Nephron progenitor cell (in vitro differentiated cells): ENCODE data around the gene ENTHD1.

ENCODE experiments used
- DNase-seq: peaks from one replicate; pipeline ENCODE4 v3.0.0; 2021
- H3K27ac Mint-ChIP-seq: 2 replicates; pipeline ENCODE4 v1.8.0; 2021; ENCODE audit warnings: mild to moderate bottlenecking, moderate library complexity, mixed read lengths
- H3K27me3 Mint-ChIP-seq: 2 replicates; pipeline ENCODE4 v1.8.0; 2021; ENCODE audit warnings: mild to moderate bottlenecking, low read depth, mixed read lengths; ENCODE audit not compliant: poor library complexity
- H3K36me3 Mint-ChIP-seq: 2 replicates; pipeline ENCODE4 v1.8.0; 2021; ENCODE audit warnings: low read depth, mixed read lengths
- H3K4me1 Mint-ChIP-seq: 2 replicates; pipeline ENCODE4 v1.8.0; 2021; ENCODE audit warnings: mixed read lengths
- H3K4me3 Mint-ChIP-seq: 2 replicates; pipeline ENCODE4 v1.8.0; 2021; ENCODE audit warnings: mild to moderate bottlenecking, moderate library complexity, mixed read lengths
- H3K9me3 Mint-ChIP-seq: 2 replicates; pipeline ENCODE4 v1.8.0; 2021; ENCODE audit warnings: mild to moderate bottlenecking, moderate library complexity, mixed read lengths
- CTCF ChIP-seq: fragments of 200-600 bp; sonication (generic); IDR thresholded peaks from 2 replicates; pipeline ENCODE4 v1.5.0; 2021; ENCODE audit warnings: antibody characterized with exemption

Gene ENTHD1

DNA sequence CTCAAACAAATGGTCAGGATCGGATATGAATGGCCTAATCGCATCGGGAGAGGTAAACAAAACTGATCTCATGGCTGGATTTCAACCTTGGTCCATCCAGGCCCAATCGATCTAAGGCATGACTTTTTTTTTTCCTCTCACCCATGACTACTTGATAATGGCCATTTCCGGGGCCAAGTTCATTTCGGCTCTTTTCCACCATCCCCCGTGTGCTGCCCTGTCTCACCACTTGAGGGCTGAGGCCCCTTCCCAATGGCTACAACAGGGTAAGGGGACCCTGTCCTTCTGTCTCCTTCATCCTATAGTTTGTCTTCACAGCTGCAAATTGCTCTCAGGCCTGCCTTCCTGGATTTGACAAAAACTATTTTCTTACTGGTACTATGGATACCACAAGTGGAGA lies 34.0 kb upstream of the ENTHD1 start:
- DNase-seq = no peak
- Mint-ChIP-seq H3K4me1 (peaks cover 15% of the 10 kb centered on the region), H3K9me3 (no peaks in the 10 kb centered on the region), H3K4me3 (no peak overlapping the region), H3K27me3 (peaks cover 20% of the 10 kb centered on the region), H3K27ac (no peak overlapping the region), H3K36me3 (no peaks in the 10 kb centered on the region)
- peak; percentile 35 for TF ChIP-seq CTCF

DNA sequence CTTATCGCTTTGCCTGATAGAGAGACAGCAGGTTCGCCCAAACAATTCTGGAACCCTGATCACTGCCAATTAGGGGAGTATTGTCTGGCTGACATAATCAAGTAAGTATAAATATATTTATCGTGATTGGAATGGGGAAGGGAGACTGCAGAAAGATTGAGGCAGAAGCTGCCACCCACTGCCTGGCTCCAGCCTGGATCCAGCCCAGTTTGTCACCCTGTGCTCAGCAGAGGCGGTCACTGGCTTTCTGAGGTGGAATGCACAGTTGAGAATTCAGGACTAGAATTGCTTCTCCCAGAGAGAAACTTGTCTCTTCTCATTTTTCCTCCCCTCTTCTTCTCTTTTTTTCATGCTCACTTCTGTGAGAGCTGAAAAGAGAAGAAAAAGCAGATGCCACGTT lies 33.2 kb upstream of the ENTHD1 start:
- no peak for TF ChIP-seq CTCF
- H3K4me1 Mint-ChIP-seq = peaks cover 23% of the 10 kb centered on the region

DNA sequence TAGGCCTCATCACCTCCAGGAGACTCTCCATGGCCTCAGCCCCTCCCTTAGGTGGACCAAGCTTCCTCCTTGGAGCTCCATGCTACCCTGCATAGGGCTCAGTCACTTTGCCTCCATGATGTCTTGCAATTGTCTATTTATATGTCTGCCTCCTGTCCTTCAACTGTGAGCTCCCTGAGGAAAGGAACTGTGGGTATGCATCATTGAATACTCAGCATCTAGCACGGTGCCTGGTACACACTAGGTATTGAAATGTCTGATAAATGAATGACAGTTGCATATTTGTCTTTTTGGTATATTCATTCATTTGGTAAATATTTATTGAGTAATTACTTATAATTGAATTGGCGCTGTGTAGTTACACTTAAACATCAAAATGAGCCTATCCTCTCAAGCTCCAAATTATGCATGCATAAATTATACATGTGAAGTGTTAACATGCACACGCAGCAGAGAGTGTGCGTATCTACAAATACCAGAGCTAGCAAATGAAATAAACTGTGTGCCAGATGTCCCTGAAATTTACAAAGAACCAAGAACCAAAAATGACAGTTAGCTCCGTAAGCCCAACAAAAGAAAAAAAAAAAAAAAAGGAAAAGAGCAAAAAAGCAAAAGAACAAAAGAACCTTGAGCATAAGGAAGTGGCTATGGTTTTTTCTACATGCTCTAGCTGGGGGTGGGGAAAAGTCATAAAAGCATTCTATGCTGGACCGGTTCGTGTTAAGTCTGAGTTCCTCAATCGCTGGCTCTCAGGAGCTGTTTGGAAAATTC lies 32.5 kb upstream of the ENTHD1 start:
- no peaks in the 10 kb centered on the region for H3K36me3 Mint-ChIP-seq
- peaks cover 23% of the 10 kb centered on the region for H3K4me1 Mint-ChIP-seq
- TF ChIP-seq CTCF = no peak
- peaks cover 17% of the 10 kb centered on the region for H3K27me3 Mint-ChIP-seq
- H3K4me3 Mint-ChIP-seq = no peak overlapping the region
- no peak for DNase-seq
- H3K27ac Mint-ChIP-seq = no peak overlapping the region
- no peaks in the 10 kb centered on the region for H3K9me3 Mint-ChIP-seq

More for the DNA sequence above, 33.2 kb upstream of the ENTHD1 start:
- Mint-ChIP-seq H3K27ac (no peak overlapping the region), H3K36me3 (no peaks in the 10 kb centered on the region), H3K9me3 (no peaks in the 10 kb centered on the region), H3K27me3 (peaks cover 17% of the 10 kb centered on the region), H3K4me3 (no peak overlapping the region)
- no peak for DNase-seq

DNA sequence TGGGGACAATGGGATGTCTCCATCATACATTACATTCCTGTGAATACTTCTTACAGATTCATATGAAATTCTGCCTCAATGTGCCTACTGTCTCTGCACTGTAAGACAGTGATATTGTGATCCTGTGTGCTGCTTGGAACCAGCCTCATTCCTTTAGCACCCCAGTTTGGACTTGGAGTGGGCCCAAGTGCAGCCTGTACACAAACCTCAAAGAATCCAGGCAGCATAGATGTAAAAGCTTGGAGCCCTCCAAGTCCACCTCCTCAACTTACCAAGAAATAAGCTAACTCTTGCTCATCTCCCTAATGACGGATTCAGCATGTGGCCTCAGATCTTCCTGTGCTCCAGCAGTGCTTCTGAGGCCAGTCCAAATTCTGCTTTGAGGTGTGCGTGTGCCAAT lies 31.7 kb upstream of the ENTHD1 start:
- TF ChIP-seq CTCF = no peak
- H3K4me1 Mint-ChIP-seq = peaks cover 31% of the 10 kb centered on the region
- H3K4me3 Mint-ChIP-seq = no peak overlapping the region
- H3K36me3 Mint-ChIP-seq = no peaks in the 10 kb centered on the region
- peaks cover 17% of the 10 kb centered on the region for H3K27me3 Mint-ChIP-seq
- H3K27ac Mint-ChIP-seq = no peak overlapping the region
- no peaks in the 10 kb centered on the region for H3K9me3 Mint-ChIP-seq
- DNase-seq = no peak

DNA sequence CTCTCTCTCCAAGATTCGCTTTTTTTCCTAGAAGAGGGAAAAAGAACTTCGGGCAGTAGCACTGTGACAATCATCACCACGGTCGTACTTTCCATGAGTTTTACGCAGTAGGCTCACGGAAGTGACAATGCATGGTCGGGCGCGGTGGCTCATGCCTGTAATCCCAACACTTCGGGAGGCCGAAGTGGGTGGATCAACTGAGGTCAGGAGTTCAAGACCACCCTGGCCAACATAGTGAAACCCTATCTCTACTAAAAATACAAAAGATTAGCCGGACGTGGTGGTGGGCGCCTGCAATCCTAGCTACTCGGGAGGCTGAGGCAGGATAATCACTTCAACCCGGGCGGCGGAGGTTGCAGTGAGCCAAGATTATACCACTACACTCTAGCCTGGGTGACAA lies 30.7 kb upstream of the ENTHD1 start:
- TF ChIP-seq CTCF = no peak
- Mint-ChIP-seq H3K36me3 (no peaks in the 10 kb centered on the region), H3K4me1 (peaks cover 36% of the 10 kb centered on the region), H3K9me3 (no peaks in the 10 kb centered on the region), H3K27ac (no peak overlapping the region), H3K27me3 (peaks cover 17% of the 10 kb centered on the region), H3K4me3 (no peak overlapping the region)
- no peak for DNase-seq

- Mint-ChIP-seq H3K9me3 (no peaks in the 10 kb centered on the region), H3K27me3 (peaks cover 17% of the 10 kb centered on the region), H3K36me3 (no peaks in the 10 kb centered on the region), H3K27ac (no peak overlapping the region), H3K4me3 (no peak overlapping the region), H3K4me1 (peaks cover 36% of the 10 kb centered on the region)
- DNase-seq = no peak
- no peak for TF ChIP-seq CTCF
These were observed 30.1 kb upstream of the ENTHD1 start for GRCh38 chr22:39923696-39924095.
